Measurements from ENCODE around the gene TMEM115.
"Not testable (repeated sequence)": the region's sequence is repeated elsewhere in the genome, so short reads cannot be mapped to it uniquely, and the experiment has no call there.

TMEM115 gene

GRCh38 chr3:50319181-50319893 lies 40.0 kb downstream of the TMEM115 start:
- DNase-seq (ENCODE audit: low read depth in 1 of 2, low spot score in 1 of 2) = no peak

GRCh38 chr3:50318615-50319014 lies 40.7 kb downstream of the TMEM115 start:
- DNase-seq (ENCODE audit: low read depth in 1 of 2, low spot score in 1 of 2) = no peak

- DNase-seq (ENCODE audit: low read depth in 1 of 2, low spot score in 1 of 2) = no peak
These were observed 41.2 kb downstream of the TMEM115 start for GRCh38 chr3:50318163-50318562.

- no peak for DNase-seq (ENCODE audit: low read depth in 1 of 2, low spot score in 1 of 2)
These were observed 42.0 kb downstream of the TMEM115 start for GRCh38 chr3:50317300-50317699.

- peak; percentile 36 to 49 for DNase-seq (ENCODE audit: low read depth in 1 of 2, low spot score in 1 of 2)
These were observed 42.6 kb downstream of the TMEM115 start for GRCh38 chr3:50316657-50317242.

GRCh38 chr3:50314816-50315215 lies 44.5 kb downstream of the TMEM115 start:
- no peak for DNase-seq (ENCODE audit: low read depth in 1 of 2, low spot score in 1 of 2)

GRCh38 chr3:50314342-50314741 lies 45.0 kb downstream of the TMEM115 start:
- no peak for DNase-seq (ENCODE audit: low read depth in 1 of 2, low spot score in 1 of 2)

GRCh38 chr3:50312041-50312440 lies 47.3 kb downstream of the TMEM115 start:
- not testable (repeated sequence) for DNase-seq (ENCODE audit: low read depth in 1 of 2, low spot score in 1 of 2)

Measured in stimulated activated CD4-positive, alpha-beta T cell treated with anti-CD3 and anti-CD28 coated beads, Interleukin-15, amount 100 ng/mL, for 1 hour (primary cell).